ENCODE measurements around the gene BRCA1.
"Not testable (repeated sequence)": the region's sequence is repeated elsewhere in the genome, so short reads cannot be mapped to it uniquely, and the experiment has no call there.

BRCA1 gene

DNA sequence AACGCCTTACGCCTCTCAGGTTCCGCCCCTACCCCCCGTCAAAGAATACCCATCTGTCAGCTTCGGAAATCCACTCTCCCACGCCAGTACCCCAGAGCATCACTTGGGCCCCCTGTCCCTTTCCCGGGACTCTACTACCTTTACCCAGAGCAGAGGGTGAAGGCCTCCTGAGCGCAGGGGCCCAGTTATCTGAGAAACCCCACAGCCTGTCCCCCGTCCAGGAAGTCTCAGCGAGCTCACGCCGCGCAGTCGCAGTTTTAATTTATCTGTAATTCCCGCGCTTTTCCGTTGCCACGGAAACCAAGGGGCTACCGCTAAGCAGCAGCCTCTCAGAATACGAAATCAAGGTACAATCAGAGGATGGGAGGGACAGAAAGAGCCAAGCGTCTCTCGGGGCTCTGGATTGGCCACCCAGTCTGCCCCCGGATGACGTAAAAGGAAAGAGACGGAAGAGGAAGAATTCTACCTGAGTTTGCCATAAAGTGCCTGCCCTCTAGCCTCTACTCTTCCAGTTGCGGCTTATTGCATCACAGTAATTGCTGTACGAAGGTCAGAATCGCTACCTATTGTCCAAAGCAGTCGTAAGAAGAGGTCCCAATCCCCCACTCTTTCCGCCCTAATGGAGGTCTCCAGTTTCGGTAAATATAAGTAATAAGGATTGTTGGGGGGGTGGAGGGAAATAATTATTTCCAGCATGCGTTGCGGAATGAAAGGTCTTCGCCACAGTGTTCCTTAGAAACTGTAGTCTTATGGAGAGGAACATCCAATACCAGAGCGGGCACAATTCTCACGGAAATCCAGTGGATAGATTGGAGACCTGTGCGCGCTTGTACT is at the start of gene BRCA1:
Gene BRCA1 (minus strand): TSS at position 232 of the 834 bp plus-strand sequence. CDS start 1,268 bp downstream, outside the sequence.
- TF ChIP-seq POLR2A (IDR thresholded peaks at IDR 0.05; ENCODE audit: low read depth, low read length) = peak; percentile 56
- FAIRE-seq = peak; percentile 77
- peak; percentile 99 for DNase-seq (ENCODE audit: insufficient read length, low spot score)

DNA sequence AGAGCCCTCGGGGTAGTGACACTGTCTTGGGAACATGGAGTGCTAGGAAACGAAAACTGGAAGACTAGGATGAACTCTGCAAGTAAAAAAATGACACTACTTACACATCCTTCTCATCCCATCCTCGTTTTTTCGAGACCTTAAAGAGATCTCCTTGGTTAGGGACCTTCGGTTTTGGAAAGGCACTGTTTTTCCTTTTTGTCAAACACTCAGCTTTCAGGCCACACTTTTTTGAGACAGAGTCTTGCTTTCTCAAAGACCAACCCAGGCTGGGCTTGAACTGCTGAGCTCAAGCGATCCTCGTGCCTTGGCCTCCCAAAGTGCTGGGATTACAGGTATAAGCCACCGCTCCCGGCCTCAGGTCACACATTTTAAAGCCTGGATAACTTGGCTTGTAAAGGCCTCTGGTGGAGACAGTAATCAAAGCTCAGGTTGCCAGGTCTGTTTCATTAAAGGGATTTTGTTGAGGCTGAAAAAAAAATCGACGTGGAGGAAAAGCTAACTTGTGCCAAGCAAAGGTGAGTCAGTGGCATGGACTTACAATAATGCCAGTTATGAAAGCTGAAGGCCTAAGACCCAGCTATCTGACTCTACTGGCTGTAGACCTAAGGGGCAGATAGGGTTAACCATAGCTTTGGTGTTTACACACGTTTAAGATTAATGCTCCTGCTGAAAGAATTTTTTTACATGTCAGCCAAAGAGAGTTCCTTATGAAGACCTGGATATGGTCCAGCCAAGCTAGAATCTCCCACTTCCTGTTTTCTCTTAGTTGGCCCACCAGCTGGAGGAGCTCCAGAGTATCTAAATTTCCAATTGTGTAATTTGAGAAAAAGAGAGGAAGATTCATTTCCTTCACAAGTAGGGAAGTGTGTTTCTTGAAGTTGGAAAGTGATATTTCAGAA is 46.7 kb upstream of the BRCA1 start:
- DNase-seq (ENCODE audit: insufficient read length, low spot score) = peak; percentile 57
- TF ChIP-seq POLR2A (IDR thresholded peaks at IDR 0.05; ENCODE audit: low read depth, low read length) = no peak
- FAIRE-seq = peak; percentile 52

DNA sequence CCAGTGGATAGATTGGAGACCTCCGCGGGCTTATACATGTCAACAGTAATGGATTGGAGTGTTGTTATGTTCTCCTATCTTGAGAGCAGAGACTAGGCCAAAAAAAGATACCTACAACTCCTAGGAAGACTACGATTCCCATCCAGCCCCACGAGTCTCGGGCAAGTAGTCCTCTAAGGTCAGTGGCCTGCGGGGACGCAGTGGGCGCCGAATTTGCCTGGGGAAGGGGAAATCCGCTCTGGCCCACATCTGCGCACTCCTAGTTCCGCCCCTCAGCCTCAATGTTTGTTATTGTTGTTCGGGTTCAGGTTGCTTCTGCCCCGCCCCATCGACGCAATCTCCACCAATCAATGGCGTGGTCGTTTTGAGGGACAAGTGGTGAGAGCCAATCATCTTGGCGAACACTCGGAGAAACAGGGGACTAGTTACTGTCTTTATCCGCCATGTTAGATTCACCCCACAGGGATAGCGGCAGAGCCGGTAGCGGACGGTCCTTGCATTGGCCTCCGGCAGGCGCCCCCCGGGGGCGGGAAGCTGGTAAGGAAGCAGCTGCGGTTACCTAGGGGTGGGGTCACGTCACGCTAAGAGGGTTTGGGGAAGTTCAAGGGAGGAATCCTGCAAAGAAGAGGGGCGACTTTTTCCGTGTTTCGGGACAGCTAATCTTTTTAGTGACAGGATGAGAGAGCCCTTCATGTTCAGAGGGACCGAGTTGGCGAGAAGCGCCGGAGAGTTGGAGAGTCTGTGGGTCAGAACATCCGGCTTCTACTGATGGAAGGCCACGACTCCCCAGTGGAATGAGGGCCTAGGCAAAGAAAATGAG is 45.8 kb upstream of the BRCA1 start, which contains the start of gene NBR1:
Gene NBR1 (plus strand): TSS at position 449 of the 820 bp plus-strand sequence. CDS start 4,586 bp downstream, outside the sequence.
- DNase-seq (ENCODE audit: insufficient read length, low spot score) (peak; percentile 82), FAIRE-seq (peak; percentile 45)
- TF ChIP-seq POLR2A (IDR thresholded peaks at IDR 0.05; ENCODE audit: low read depth, low read length) = peak; percentile 54

DNA sequence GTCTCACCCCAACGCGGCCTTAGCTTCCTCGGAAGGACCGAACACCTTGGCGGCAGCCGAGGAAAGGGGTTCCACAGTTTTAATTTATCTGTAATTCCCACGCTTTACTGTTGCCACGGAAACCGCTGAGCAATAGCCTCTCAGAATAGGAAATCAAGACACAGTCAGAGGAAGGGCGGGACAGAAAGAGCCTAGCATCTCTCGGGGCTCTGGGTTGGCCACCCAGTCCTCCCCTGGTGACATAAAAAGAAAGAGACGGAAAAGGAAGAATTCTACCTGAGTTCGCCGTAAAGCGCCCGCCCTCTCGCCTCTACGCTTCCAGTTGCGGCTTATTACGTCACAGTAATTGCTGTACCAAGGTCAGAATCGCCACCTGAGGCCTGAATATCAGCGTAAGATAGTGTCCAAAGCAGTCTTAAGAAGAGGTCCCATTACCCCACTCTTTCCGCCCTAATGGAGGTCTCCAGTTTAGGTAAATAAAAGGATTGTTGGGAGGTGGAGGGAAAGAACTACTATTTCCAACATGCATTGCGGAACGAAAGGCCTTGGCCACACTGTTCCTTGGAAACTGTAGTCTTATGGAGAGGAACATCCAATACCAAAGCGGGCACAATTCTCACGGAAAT is 45.1 kb upstream of the BRCA1 start:
- TF ChIP-seq POLR2A (IDR thresholded peaks at IDR 0.05; ENCODE audit: low read depth, low read length) = no peak
- DNase-seq (ENCODE audit: insufficient read length, low spot score) = peak; percentile 89
- FAIRE-seq = peak; percentile 60

DNA sequence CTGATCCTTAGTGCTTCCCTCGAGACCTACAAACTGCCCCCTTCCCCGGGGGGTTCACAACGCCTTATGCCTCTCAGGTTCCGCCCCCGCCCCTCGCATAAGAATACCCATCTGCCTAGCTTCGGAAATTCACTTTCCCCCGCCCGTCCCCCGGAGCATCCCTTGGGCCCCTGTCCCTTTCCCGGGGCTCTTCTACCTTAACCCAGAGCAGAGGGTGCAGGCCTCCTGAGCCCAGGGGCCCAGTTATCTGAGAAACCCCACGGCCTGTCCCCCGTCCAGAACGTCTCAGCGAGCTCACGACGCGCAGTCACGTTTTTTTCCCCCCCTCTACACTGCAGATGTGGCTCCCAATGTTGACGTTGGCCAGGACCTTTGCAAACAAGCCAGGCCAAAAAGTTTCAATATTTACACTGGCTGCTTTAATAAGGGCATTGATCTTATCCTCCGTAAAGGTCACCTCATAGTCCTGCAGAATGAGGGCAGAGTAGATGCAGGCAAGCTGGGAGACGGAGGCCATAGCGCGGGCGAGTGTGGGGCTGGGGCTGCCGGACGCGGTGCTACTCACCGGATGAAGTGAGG is 44.5 kb upstream of the BRCA1 start:
- FAIRE-seq (no peak), DNase-seq (ENCODE audit: insufficient read length, low spot score) (peak; percentile 17)
- no peak for TF ChIP-seq POLR2A (IDR thresholded peaks at IDR 0.05; ENCODE audit: low read depth, low read length)

GRCh38 chr17:43165971-43166370 is 40.8 kb upstream of the BRCA1 start:
- not testable (repeated sequence) for DNase-seq (ENCODE audit: insufficient read length, low spot score); FAIRE-seq

DNA sequence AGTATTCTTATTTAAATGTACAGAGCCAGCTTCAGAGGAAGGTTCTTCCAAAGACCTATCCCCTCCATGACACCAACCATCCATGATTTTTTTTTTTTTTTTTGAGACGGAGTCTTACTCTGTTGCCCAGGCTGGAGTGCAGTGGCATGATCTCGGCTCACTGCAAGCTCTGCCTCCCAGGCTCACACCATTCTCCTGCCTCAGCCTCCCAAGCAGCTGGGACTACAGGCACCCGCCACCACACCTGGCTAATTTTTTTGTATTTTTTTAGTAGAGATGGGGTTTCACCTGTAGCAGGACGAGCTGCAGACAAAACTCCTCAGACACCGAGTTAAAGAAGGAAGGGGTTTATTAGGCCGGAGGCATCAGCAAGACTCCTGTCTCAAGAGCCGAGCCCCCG is 34.8 kb upstream of the BRCA1 start:
- not testable (repeated sequence) for DNase-seq (ENCODE audit: insufficient read length, low spot score); FAIRE-seq

GRCh38 chr17:43159232-43159631 is 34.1 kb upstream of the BRCA1 start:
- not testable (repeated sequence) for FAIRE-seq; DNase-seq (ENCODE audit: insufficient read length, low spot score)

- DNase-seq (ENCODE audit: insufficient read length, low spot score) (no peak), FAIRE-seq (no peak)
- TF ChIP-seq POLR2A (IDR thresholded peaks at IDR 0.05; ENCODE audit: low read depth, low read length) = no peak
Observed at GRCh38 chr17:43155666-43156065, 30.5 kb upstream of the BRCA1 start.

GRCh38 chr17:43153197-43153835 is 28.2 kb upstream of the BRCA1 start:
- not testable (repeated sequence) for DNase-seq (ENCODE audit: insufficient read length, low spot score); FAIRE-seq

GRCh38 chr17:43151880-43152456 is 26.8 kb upstream of the BRCA1 start:
- TF ChIP-seq POLR2A (IDR thresholded peaks at IDR 0.05; ENCODE audit: low read depth, low read length) = no peak
- DNase-seq (ENCODE audit: insufficient read length, low spot score) (no peak), FAIRE-seq (no peak)

DNA sequence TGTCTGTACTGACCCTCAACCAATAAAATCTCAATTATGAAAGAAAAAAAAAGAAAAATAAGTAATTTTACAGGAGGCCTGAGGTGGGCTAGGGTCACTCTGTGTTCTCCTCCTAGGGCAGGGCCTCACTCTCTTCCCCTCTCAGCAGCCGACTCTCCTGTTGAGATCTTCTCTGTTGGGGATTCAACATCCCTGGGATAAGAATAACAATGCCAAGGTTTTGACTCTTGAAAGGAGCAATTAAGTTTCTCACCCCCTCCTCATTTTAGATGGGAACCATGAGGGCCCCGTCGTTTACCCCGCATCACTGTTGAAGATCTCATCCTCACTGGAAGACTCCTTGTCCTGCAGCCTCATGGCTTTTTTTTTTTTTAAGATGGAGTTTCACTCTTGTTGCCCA is 21.5 kb upstream of the BRCA1 start:
- DNase-seq (ENCODE audit: insufficient read length, low spot score) (no peak), FAIRE-seq (no peak)
- no peak for TF ChIP-seq POLR2A (IDR thresholded peaks at IDR 0.05; ENCODE audit: low read depth, low read length)
